Inferior parietal cortex (tissue), 1 donor: ENCODE results near the gene CFAP97D1.
A peak's percentile ranks its signal among the peaks of the same experiment; 100 is the strongest.

Source experiments
- DNase-seq: peaks from one replicate; pipeline ENCODE4 v3.0.0-alpha.2; 2016; ENCODE audit errors: extremely low spot score

Gene CFAP97D1

GRCh38 chr17:43826206-43826605, 46.0 kb downstream of the CFAP97D1 start:
- no peak for DNase-seq

- DNase-seq = no peak
These were observed 47.4 kb downstream of the CFAP97D1 start for GRCh38 chr17:43827596-43827995.

- no peak for DNase-seq
These were observed 49.5 kb downstream of the CFAP97D1 start for GRCh38 chr17:43829738-43830137.

- DNase-seq = no peak
These were observed 50.4 kb downstream of the CFAP97D1 start for GRCh38 chr17:43830510-43831140.

- no peak for DNase-seq
These were observed 51.4 kb downstream of the CFAP97D1 start for GRCh38 chr17:43831633-43832032.

- no peak for DNase-seq
These were observed 52.1 kb downstream of the CFAP97D1 start for GRCh38 chr17:43832168-43832975.

GRCh38 chr17:43832976-43833829, 53.0 kb downstream of the CFAP97D1 start, which contains the start of gene MPP3:
Gene MPP3 (minus strand): TSS chr17:43833146. CDS start chr17:43831906, 1,240 bp downstream.
- peak; percentile 43 for DNase-seq

GRCh38 chr17:43834106-43834505, 53.9 kb downstream of the CFAP97D1 start:
- DNase-seq = no peak
